ENCODE results near the gene REEP6. TPM values are rescaled to one million over a fixed set of nuclear protein-coding genes. Genes with fewer than 3 reads are reported as not detected.
"Not testable (repeated sequence)": the region's sequence is repeated elsewhere in the genome, so short reads cannot be mapped to it uniquely, and the experiment has no call there.

Gene REEP6
- total and polyA plus RNA-seq, 4 donors: 0.71 to 16.5 (median 1.9) TPM

DNA sequence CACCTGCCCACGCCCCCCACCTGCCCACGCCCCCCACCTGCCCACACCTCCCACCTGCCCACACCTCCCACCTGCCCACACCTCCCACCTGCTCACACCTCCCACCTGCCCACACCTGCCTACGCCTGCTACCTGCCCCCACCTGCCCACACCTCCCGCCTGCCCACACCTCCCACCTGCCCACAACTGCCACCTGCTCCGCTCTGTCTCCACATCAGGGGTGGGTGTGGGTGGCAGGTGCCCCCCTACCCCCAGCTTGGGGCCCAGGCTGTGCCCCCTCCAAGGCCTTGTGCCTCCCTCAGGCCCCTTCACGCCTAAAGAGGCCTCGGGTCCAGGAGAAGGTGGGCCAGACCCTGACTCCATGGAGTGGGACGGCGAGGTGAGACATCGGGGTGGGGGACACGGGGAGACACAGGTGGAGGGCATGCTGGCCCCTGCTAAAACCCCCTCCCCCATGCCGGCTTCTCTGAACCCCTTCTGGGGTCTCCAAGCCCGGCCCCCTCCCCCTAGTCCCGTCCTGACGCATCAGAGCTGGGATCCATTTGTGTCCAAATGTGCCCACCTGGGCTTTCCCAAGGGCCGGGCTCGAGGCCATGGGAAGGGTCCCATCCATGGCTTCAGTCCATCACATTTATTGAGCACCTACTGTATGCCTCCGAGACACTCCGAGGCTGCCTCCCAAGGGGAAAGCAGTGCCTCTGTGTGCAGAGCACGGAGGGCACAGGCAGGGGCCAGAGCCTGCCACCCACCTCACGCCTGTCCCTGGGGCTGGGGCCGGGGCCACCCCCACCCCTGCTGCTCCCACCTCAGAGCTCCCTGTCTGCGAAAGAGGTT is 37.8 kb downstream of the REEP6 start:
- intact Hi-C loops (cut with DNase I): no loop called here
- DNase-seq (peak in 1 of 2 donors; percentile 43), ATAC-seq (ENCODE audit: low FRiP score) (no peak)
- Histone ChIP-seq H3K36me3 (ENCODE audit: control insufficient read depth in 1 of 2, insufficient read depth in 2 of 2, low read length in 1 of 2) (no peaks in the 10 kb centered on the region), H3K27me3 (ENCODE audit: control insufficient read depth in 1 of 2, insufficient read depth in 2 of 2, low read length in 1 of 2) (no peaks in the 10 kb centered on the region), H3K27ac (ENCODE audit: low read depth in 1 of 2, low read length in 2 of 2) (no peak overlapping the region), H3K9me3 (ENCODE audit: control insufficient read depth, low read length) (no peaks in the 10 kb centered on the region), H3K4me3 (ENCODE audit: low read length in 2 of 2) (no peak overlapping the region), H3K4me1 (ENCODE audit: control insufficient read depth in 1 of 2, insufficient read depth in 2 of 2, low read length in 2 of 2) (no peaks in the 10 kb centered on the region)
- WGBS, 2 donors: 75 to 79% methylated on average over 21 to 23 of the region's 23 CpGs

DNA sequence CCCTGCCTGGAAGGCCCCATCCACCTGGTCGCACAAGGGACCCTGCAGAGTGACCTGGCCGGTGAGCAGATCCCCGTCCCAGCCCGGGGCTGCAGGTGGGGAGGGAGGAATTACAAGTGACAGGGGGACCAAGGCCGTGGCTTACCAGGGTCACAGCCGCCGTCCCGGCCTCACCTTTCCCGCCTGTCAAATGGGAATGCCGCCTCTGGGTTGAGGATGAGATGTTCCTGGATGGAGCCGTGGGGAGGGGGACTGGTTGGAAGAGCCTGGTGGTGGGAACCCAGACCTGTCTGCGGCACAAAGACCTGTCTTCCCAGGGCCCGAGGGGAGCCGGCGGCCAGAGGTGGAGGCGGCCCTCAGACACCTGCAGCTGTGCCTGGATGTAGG is 38.4 kb downstream of the REEP6 start:
- H3K27me3 ChIP-seq (ENCODE audit: control insufficient read depth in 1 of 2, insufficient read depth in 2 of 2, low read length in 1 of 2): no peaks in the 10 kb centered on the region
- H3K27ac ChIP-seq (ENCODE audit: low read depth in 1 of 2, low read length in 2 of 2): no peak overlapping the region
- ATAC-seq (ENCODE audit: low FRiP score): no peak
- H3K36me3 ChIP-seq (ENCODE audit: control insufficient read depth in 1 of 2, insufficient read depth in 2 of 2, low read length in 1 of 2): no peaks in the 10 kb centered on the region
- 83% methylated on average over 16 of the region's 16 CpGs for WGBS, 2 donors
- peak in 1 of 2 donors; percentile 41 for DNase-seq
- H3K4me3 ChIP-seq (ENCODE audit: low read length in 2 of 2): no peak overlapping the region
- no peaks in the 10 kb centered on the region for H3K9me3 ChIP-seq (ENCODE audit: control insufficient read depth, low read length)
- no peaks in the 10 kb centered on the region for H3K4me1 ChIP-seq (ENCODE audit: control insufficient read depth in 1 of 2, insufficient read depth in 2 of 2, low read length in 2 of 2)
- intact Hi-C loops (cut with DNase I): no loop called here

DNA sequence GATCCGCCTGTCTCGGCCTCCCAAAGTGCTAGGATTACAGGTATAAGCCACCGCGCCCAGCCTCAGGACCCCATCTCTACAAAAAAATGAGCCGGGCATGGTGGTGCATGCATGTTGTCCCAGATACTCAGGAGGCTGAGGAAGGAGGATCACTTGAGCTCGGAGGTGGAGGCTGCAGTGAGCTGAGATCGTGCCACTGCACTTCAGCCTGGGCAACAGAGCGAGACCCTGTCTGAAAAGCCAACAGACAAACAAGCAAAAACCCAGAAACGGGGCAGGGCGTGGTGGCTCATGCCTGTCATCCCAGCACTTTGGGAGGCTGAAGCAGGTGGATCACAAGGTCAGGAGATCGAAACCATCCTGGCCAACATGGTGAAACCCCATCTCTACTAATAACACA is 39.9 kb downstream of the REEP6 start:
- H3K4me3 ChIP-seq (ENCODE audit: low read length in 2 of 2); H3K9me3 ChIP-seq (ENCODE audit: control insufficient read depth, low read length); ATAC-seq (ENCODE audit: low FRiP score); H3K27me3 ChIP-seq (ENCODE audit: control insufficient read depth in 1 of 2, insufficient read depth in 2 of 2, low read length in 1 of 2); H3K27ac ChIP-seq (ENCODE audit: low read depth in 1 of 2, low read length in 2 of 2); H3K36me3 ChIP-seq (ENCODE audit: control insufficient read depth in 1 of 2, insufficient read depth in 2 of 2, low read length in 1 of 2); H3K4me1 ChIP-seq (ENCODE audit: control insufficient read depth in 1 of 2, insufficient read depth in 2 of 2, low read length in 2 of 2); intact Hi-C loops (cut with DNase I): not testable (repeated sequence)
- peak in 1 of 2 donors; percentile 33 for DNase-seq
- 89 to 93% methylated on average over 11 of the region's 11 CpGs for WGBS, 2 donors

DNA sequence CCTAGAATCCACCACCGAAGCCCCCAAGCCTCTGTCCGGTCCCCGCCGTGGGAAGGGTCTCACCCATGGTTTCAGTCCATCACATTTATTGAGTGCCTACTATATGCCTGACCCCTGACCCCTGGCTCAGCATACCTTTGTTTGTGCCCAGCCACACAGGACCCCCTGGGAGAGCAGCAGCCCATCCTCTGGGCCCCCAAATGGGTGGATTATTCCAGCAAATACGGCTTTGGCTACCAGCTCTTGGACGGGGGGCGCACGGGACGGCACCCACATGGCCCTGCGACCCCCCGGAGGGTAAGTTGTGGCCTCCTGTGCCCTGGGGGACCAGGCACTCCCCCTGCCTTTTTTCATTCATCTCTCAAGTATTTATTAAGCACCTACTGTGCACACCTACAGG is 40.6 kb downstream of the REEP6 start:
- H3K36me3 ChIP-seq (ENCODE audit: control insufficient read depth in 1 of 2, insufficient read depth in 2 of 2, low read length in 1 of 2): no peaks in the 10 kb centered on the region
- H3K9me3 ChIP-seq (ENCODE audit: control insufficient read depth, low read length): no peaks in the 10 kb centered on the region
- H3K4me3 ChIP-seq (ENCODE audit: low read length in 2 of 2): no peak overlapping the region
- DNase-seq (no peak), ATAC-seq (ENCODE audit: low FRiP score) (no peak)
- H3K4me1 ChIP-seq (ENCODE audit: control insufficient read depth in 1 of 2, insufficient read depth in 2 of 2, low read length in 2 of 2): no peaks in the 10 kb centered on the region
- H3K27ac ChIP-seq (ENCODE audit: low read depth in 1 of 2, low read length in 2 of 2): no peak overlapping the region
- no peaks in the 10 kb centered on the region for H3K27me3 ChIP-seq (ENCODE audit: control insufficient read depth in 1 of 2, insufficient read depth in 2 of 2, low read length in 1 of 2)
- WGBS, 2 donors: 73 to 83% methylated on average over 11 of the region's 11 CpGs
- intact Hi-C loops (cut with DNase I): no loop called here

DNA sequence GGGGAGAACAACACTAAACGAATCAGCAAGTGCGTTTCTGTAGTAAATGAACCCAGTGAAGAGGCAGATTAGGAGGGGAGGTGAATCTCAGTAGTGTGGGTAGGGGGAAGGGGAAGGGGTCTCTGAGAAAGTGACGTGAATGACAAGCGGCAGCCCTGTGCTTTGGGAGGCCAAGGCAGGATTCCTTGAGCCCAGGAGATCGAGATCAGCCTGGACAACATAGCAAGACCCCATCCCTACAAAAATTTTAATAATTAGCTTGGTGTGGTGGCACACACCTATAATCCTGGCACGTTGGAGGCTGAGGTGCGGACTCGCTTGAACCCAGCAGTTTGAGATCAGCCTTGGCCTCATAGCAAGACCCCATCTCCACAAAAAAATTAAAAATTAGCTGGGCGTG is 41.0 kb downstream of the REEP6 start:
- intact Hi-C loops (cut with DNase I): no loop called here
- Histone ChIP-seq H3K4me3 (ENCODE audit: low read length in 2 of 2) (no peak overlapping the region), H3K9me3 (ENCODE audit: control insufficient read depth, low read length) (no peaks in the 10 kb centered on the region), H3K4me1 (ENCODE audit: control insufficient read depth in 1 of 2, insufficient read depth in 2 of 2, low read length in 2 of 2) (no peaks in the 10 kb centered on the region), H3K36me3 (ENCODE audit: control insufficient read depth in 1 of 2, insufficient read depth in 2 of 2, low read length in 1 of 2) (no peaks in the 10 kb centered on the region), H3K27me3 (ENCODE audit: control insufficient read depth in 1 of 2, insufficient read depth in 2 of 2, low read length in 1 of 2) (no peaks in the 10 kb centered on the region), H3K27ac (ENCODE audit: low read depth in 1 of 2, low read length in 2 of 2) (no peak overlapping the region)
- DNase-seq: no peak
- WGBS, 2 donors: 89 to 94% methylated on average over 9 of the region's 9 CpGs
- no peak for ATAC-seq (ENCODE audit: low FRiP score)

DNA sequence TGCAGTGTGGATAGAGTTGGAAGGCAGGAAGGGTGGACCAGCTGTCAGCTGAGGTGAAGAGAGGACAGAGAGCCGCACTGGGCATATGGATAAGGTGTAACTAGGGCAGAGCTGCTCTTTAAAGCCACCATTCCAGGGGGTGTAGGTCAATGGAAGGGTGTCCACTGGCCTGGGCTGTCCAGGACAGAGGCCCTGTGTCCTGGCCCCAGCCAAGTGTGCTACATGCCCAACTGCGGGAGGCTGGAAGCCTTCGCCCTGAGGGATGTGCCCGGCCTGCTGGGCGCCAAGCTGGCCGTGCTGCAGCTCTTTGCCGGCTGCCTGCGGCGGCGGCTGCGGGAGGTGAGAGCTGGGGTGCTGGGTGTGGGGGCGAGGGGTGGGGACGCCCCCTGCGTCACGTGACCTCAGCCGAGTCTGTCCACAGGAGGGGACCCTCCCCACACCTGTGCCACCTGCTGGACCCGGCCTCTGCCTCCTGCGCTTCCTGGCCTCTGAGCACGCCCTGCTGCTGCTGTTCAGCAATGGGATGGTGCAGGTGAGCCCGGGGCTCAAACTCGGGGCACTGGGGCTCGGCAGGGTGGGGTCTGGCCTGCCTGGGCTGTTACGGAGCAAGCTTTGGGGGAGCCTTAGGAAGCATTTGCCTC is 42.6 kb downstream of the REEP6 start:
- intact Hi-C loops (cut with DNase I): no loop called here
- H3K9me3 ChIP-seq (ENCODE audit: control insufficient read depth, low read length): no peaks in the 10 kb centered on the region
- H3K4me3 ChIP-seq (ENCODE audit: low read length in 2 of 2): no peak overlapping the region
- no peak for ATAC-seq (ENCODE audit: low FRiP score)
- H3K27ac ChIP-seq (ENCODE audit: low read depth in 1 of 2, low read length in 2 of 2): no peak overlapping the region
- no peaks in the 10 kb centered on the region for H3K4me1 ChIP-seq (ENCODE audit: control insufficient read depth in 1 of 2, insufficient read depth in 2 of 2, low read length in 2 of 2)
- 75 to 76% methylated on average over 21 to 23 of the region's 23 CpGs for WGBS, 2 donors
- no peaks in the 10 kb centered on the region for H3K27me3 ChIP-seq (ENCODE audit: control insufficient read depth in 1 of 2, insufficient read depth in 2 of 2, low read length in 1 of 2)
- peak in 1 of 2 donors; percentile 38 for DNase-seq
- no peaks in the 10 kb centered on the region for H3K36me3 ChIP-seq (ENCODE audit: control insufficient read depth in 1 of 2, insufficient read depth in 2 of 2, low read length in 1 of 2)

DNA sequence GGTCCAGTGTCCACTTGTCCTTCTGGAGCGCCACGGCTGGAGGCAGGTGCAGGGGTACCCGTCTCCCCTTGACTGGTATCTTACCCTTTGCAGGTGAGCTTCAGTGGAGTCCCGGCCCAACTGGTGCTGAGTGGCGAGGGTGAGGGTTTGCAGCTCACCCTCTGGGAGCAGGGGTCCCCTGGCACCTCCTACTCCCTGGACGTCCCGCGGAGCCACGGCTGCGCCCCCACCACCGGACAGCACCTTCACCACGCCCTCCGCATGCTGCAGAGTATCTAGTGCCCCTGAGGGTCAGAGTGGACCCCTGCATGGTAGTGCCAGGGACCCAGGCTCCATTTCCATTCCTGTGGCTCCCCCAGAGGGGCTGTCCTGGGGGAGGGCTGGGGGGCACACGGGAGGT is 44.0 kb downstream of the REEP6 start:
- intact Hi-C loops (cut with DNase I): no loop called here
- H3K27me3 ChIP-seq (ENCODE audit: control insufficient read depth in 1 of 2, insufficient read depth in 2 of 2, low read length in 1 of 2): no peaks in the 10 kb centered on the region
- H3K4me3 ChIP-seq (ENCODE audit: low read length in 2 of 2): no peak overlapping the region
- no peak for DNase-seq
- no peak overlapping the region for H3K27ac ChIP-seq (ENCODE audit: low read depth in 1 of 2, low read length in 2 of 2)
- H3K4me1 ChIP-seq (ENCODE audit: control insufficient read depth in 1 of 2, insufficient read depth in 2 of 2, low read length in 2 of 2): no peaks in the 10 kb centered on the region
- no peaks in the 10 kb centered on the region for H3K9me3 ChIP-seq (ENCODE audit: control insufficient read depth, low read length)
- no peak for ATAC-seq (ENCODE audit: low FRiP score)
- H3K36me3 ChIP-seq (ENCODE audit: control insufficient read depth in 1 of 2, insufficient read depth in 2 of 2, low read length in 1 of 2): no peaks in the 10 kb centered on the region
- 80 to 91% methylated on average over 14 of the region's 14 CpGs for WGBS, 2 donors

DNA sequence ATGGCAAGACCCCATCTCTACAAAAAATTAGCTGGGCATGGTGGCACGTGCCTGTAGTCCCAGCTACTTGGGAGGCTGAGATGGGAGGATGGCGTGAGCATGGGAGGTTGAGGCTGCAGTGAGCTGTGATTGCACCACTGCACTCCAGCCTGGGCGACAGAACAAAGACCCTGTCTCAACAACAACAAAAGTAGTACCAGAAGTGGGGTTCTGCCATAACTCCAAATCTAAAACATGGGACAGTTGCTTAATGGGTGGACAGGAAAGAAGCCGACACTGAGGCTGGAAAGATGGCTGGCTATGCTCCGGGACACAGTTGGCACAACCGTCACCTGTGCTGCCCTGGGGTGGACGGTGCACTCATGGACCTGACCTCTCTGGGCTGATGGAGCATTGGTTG is 44.7 kb downstream of the REEP6 start:
- H3K36me3 ChIP-seq (ENCODE audit: control insufficient read depth in 1 of 2, insufficient read depth in 2 of 2, low read length in 1 of 2); H3K9me3 ChIP-seq (ENCODE audit: control insufficient read depth, low read length); H3K27ac ChIP-seq (ENCODE audit: low read depth in 1 of 2, low read length in 2 of 2); H3K27me3 ChIP-seq (ENCODE audit: control insufficient read depth in 1 of 2, insufficient read depth in 2 of 2, low read length in 1 of 2); intact Hi-C loops (cut with DNase I); DNase-seq; ATAC-seq (ENCODE audit: low FRiP score); H3K4me3 ChIP-seq (ENCODE audit: low read length in 2 of 2); H3K4me1 ChIP-seq (ENCODE audit: control insufficient read depth in 1 of 2, insufficient read depth in 2 of 2, low read length in 2 of 2): not testable (repeated sequence)
- 95 to 97% methylated on average over 7 of the region's 7 CpGs for WGBS, 2 donors

DNA sequence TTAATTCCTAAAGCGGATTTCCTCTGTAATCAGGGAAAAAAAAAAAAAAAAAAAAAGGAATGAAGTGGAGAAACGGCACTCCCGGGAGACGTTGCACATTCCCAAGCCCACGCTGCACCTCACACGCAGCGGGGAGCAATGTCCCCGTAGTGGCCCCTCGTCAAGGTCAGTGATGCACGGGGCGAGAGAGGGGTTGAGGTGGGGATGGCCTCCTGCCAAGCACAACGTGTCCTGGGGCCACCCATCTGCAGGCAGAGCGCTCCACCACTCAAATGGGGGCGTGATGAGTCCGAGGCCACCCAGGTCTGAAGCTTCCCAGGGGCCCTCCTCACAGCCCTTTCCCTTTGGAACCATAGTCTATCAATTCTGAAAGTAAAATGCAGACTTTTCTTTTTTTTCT is 48.0 kb downstream of the REEP6 start:
- ATAC-seq (ENCODE audit: low FRiP score): no peak
- H3K9me3 ChIP-seq (ENCODE audit: control insufficient read depth, low read length): no peaks in the 10 kb centered on the region
- H3K4me3 ChIP-seq (ENCODE audit: low read length in 2 of 2): no peak overlapping the region
- 5 to 10% methylated on average over 15 of the region's 15 CpGs for WGBS, 2 donors
- no peak overlapping the region for H3K27ac ChIP-seq (ENCODE audit: low read depth in 1 of 2, low read length in 2 of 2)
- H3K36me3 ChIP-seq (ENCODE audit: control insufficient read depth in 1 of 2, insufficient read depth in 2 of 2, low read length in 1 of 2): no peaks in the 10 kb centered on the region
- DNase-seq: no peak
- H3K4me1 ChIP-seq (ENCODE audit: control insufficient read depth in 1 of 2, insufficient read depth in 2 of 2, low read length in 2 of 2): no peaks in the 10 kb centered on the region
- intact Hi-C loops (cut with DNase I): no loop called here
- H3K27me3 ChIP-seq (ENCODE audit: control insufficient read depth in 1 of 2, insufficient read depth in 2 of 2, low read length in 1 of 2): no peaks in the 10 kb centered on the region

All from aorta (tissue), 5 donors.